Measurements from ENCODE around the gene MAP9.
"Not testable (repeated sequence)": the region's sequence is repeated elsewhere in the genome, so short reads cannot be mapped to it uniquely, and the experiment has no call there.

Gene MAP9

DNA sequence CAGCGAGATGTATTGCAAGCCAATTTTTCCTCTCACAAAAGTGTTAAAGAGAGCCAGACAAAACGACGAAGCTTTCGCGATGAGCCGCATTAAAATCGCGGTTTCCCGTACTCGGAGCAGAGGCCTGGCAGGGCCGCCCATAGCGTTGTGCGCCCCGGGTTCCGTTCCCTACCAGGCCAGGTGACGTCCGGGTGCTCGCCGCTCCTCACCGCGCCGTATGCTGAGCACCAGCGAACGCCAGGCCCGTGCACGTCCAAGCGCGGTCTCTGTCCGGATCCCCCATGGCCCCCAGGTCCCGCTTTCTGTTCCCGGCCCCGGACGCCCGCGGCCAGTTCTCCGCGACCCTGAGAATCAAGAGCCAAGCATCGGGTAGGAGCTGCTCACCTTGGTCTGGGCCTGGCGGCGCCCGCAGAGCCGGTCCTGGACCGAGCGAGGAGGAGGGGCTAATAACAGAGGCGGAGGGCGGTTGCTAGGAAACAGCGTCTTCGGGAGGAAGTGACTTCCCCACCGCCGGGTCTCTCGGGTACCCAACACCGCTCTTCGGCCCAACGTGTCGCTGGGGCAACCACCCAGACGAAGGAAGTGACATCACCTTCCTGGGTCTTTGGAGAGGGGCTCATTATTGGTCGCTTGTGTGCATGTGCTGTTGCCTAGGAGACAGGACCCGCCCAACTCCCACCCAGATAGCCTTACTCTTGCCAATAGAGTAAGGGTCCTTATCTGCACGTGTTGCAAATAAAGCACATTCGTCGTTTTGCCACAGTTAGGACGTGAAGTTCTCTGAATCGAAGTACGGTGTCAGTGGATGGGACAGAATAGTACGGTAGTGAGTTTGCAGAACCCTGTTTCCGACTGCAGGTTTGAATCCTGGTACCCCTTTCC lies at the start of gene MAP9:
MAP9 (minus strand) TSS at position 579 of the 882 bp plus-strand sequence. CDS start 1,115 bp downstream, outside the sequence.
- peak; percentile 98 for DNase-seq

DNA sequence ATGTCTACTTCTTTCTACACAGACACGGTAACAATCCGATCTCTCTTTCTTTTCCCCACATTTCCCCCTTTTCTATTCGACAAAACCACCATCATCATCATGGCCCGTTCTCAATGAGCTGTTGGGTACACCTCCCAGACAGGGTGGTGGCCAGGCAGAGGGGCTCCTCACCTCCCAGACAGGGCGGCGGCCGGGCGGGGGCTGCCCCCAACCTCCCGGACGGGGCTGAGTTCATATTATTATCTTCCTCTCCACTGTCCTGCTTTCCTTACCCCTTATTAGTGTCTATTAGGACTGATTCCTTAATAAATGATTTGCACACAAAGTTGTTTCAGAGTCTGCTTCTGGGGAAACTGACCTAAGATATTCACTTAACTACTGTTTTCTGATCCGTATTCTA lies 48.0 kb upstream of the MAP9 start:
- DNase-seq: not testable (repeated sequence)

DNA sequence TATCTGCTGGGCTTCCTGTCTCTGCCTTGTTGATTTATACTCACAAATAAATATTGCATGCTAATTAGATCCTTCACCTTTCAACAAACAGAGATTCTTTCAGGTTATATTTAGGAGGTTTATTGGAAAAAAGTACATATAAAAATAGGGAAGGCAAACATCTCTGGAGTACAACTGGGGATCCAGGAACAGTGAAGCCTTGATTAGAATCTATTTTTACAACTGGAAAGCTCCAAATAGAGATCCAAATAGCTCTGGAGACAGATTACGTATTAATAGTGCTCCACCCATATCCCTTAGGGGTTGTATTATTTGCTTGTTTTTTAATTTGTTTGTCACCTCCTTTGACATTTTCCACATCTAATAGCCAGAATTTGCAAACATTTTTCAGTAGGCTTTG lies 46.9 kb upstream of the MAP9 start:
- no peak for DNase-seq

DNA sequence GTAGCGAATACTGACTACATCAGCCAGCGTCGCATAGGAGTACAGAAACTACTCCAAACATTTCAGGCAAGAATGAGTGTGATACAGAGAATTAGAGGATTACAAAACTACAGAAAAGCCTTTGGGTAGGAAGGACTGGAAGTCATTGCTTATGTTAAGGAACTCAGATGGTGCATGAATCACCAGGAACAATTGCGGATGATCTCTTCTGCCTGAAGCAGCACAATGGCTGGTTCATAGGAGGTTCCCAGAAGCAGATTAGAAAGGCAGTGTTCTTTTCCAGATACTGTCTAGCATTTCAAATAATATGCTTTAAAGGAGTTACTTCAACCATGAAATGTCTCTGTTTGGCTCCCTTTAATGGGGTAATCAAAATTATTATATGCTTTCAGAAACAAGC lies 42.5 kb upstream of the MAP9 start:
- no peak for DNase-seq

DNA sequence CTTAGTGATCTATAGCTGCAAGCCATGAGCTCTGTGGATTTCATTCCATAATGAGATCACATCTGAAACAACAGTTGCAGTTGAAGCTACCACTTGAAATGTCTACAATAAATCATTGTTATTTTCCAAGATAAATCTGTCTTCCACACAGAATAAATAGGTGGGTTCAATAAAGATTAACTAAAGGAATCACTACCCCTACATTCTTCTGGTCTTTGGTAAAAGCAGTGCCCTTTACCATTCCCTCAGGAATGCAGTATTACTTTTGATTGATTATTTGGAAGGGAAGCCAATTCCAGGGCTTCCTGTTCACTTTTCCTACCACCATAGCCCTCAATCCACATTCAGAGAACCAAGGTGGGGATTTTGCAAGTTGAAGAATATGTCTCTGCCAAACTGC lies 38.9 kb upstream of the MAP9 start:
- DNase-seq: peak; percentile 58

DNA sequence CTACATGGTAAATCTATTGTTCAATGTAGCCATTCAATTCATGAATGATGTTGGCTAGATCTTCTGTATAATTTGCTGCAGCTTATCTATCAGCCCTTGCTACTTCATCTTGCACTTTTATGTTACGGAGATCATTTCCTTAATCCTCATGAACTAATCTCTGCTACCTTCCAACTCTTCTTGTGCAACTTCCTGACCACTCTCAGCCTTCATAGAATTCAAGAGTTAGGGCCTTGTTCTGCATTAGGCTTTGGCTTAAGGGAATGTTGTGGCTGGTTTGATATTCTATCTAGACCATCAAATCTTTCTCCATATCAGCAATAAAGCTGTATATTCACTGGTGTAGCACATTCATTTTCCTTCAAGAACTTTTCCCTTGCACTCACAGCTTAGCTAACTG lies 36.7 kb upstream of the MAP9 start:
- DNase-seq: no peak

DNA sequence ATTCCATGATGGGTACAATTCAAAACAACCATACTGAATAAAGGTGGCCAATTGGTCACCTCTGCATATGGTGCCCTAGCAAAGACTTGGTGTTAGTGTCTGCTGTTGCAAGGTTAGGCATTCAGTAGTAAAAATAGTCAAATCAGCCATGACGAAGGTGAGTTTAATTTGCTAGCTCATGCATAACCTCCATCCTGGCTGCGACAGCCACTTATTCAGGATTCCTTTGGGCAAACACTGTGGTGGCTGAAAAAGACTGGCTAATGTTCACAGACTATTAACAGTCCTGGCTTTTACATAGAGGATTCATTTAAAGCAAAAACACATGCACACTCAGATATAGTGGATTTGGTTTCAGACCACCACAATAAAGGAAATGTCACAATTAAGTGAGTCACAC lies 34.8 kb upstream of the MAP9 start:
- no peak for DNase-seq

DNA sequence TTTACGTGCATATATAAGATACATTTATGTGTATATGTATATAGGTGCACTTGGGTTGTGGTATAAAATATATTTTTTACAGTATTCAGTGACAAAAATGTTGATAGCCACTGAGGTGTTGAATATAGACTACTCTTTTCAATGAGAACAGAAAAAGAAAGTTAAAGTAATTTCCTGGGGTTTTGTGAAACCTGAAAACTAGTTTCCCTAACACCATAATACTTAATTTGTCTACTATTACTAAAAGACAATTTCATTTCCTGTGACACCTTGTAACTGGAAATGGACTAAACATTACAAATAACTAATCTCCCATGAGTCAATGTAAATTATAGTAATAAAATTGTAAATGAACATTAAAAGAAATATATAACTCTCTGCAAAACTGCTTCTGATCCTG lies 32.0 kb upstream of the MAP9 start:
- no peak for DNase-seq

DNA sequence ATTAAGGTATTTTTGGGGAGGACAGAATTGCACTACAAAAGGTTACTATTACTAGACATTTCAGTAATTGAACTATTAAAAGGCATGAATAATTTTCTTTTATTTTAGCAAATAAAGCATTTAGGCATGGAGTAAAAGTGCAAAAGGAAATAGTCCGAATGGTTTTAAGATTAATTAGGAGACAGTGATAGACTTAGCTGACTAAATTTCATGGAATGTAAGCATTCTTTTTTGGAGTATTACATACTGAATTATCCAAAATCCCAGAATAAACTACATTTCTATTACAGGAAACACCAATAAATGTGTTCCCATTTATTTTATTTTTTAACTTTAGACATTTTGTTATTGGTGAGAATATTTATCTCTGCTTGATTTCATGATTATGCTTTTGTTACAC lies 30.7 kb upstream of the MAP9 start:
- DNase-seq: no peak

DNA sequence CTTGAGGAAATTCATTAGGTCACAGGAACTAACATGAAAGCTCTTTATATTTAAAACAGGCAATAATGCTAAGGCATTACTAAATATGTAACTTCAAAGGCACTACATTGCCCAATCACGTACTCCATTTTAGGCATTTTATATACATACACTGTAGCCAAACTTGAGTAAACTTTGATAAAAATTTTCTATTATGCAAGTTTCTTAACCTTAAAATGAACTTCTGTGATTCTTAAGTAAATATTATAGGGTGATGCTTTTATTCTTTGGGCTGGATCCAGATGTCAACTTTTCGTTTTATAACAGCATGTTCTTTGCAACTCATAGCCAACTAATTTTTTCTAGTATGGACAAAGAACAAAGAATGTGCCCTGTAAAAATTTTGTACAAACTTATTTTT lies 28.3 kb upstream of the MAP9 start:
- DNase-seq: no peak

DNA sequence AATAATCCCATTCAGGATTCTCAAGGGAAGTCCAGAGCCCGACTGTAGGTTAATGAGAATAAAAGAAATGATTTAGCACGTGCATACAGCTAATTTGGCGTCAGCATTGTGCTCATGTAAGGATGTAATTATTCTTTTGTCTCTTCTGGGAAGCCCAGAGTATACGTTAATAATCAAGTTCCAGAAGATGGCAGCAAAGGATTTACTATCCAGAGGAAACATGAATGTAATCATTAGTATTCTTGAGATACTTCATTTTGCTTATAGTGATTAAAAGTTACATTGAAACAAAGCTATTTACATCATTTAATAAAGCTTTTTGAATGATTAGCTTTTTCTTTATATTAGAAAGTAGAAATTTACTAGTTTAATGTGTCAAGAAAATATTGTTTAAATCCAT lies 27.1 kb upstream of the MAP9 start:
- DNase-seq: peak; percentile 66

DNA sequence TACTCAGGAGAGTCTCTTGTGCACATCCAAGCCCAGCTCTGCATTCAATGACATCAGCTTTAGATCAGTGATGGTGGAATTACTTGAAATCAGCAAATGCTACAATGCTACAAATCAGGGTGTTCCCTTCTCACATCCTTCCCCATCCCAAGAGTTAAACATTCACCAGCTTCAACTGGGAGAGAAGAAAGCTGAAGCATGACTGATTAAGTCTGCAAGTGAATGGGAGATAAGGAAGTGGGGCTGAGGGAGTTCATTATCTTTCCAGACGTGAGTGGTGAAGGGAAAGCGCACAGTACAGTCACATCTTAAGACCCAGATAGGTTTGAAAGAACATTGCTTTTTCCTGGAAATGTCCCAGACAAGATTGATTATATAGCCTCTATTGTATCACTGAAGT lies 26.2 kb upstream of the MAP9 start:
- no peak for DNase-seq

DNA sequence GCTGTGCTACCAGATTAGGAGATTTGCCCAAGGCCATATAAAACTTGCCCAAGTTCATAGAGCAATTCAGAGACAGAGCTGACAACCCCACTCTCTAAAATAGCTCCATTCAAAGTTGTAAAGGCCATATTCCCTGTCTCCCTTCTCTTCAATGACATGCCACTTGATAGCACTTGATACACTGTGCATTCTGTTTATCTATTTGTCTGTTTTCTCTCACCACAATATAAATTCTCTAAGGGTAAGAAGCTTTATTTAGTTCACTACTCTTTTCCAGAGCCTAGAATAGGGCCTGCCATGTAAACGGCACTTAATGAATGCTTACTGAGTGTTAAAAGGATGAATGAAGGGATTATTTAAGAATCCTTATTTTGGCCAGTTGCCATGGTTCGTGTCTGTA lies 24.1 kb upstream of the MAP9 start:
- peak; percentile 63 for DNase-seq

DNA sequence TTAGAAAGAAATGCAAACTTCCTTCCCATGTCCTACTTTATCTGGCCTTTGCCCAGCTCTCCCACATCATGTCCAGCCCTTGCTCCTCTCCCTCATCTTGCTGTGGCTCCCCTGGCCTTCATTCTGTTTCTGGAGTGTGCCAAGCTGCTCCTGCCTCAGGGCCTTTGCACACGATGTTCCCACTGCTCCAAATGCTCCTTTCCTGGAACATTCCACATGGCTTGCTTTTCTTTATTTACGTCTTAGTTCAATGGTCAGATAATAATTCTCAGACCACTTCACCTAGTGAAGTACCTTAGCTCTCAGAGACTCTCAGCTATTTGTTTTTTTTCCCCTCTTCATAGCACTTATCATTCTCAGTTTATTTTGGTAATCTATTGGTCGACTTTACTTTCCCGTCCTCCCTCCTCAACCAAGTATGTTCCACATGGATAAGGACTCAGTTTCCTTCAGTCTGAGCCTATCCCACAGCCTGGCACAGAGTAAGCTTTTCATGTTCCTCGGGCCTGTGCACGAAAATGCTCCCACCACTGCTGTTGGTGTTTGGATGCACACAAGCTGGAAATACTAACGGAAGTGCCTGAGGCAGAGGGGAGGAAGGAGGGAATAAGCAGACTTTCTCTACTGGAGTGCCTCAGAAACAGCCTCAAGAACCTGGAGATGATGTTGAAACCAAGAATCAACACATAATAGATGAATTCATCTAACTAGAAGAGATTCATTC lies 23.4 kb upstream of the MAP9 start:
- DNase-seq: no peak

DNA sequence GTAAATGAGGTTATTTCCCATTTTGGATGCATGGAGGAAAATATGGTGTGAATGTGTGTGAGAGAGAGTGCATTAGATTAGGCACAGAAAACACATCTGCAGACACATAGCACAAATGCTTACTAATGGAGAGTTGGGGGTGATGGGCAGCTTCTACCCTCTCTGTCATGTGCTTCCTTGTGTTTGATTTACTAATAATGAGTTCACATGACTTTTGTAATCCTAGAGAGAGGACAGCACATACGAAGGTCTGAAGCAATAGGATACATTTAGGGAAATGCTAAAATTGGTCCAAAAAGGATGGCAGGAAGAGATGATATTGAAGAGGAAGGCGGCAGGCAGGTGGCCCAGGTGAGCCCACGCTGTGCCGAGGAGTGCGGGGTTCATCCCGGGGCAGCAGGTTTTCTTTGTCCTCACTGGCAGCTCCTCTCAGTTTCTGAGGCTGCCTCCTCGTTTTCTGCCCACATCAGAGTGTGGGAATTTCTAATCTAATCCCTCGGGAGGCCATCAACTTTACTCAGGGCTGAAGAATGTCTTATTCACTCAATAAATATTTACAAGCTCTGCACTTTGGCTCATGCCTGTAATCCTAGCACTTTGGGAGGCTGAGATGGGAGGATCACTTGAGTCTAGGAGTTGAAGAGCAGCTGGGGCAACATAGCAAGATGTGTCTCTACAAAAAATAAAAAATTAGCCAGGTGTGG lies 15.9 kb upstream of the MAP9 start:
- DNase-seq: no peak

DNA sequence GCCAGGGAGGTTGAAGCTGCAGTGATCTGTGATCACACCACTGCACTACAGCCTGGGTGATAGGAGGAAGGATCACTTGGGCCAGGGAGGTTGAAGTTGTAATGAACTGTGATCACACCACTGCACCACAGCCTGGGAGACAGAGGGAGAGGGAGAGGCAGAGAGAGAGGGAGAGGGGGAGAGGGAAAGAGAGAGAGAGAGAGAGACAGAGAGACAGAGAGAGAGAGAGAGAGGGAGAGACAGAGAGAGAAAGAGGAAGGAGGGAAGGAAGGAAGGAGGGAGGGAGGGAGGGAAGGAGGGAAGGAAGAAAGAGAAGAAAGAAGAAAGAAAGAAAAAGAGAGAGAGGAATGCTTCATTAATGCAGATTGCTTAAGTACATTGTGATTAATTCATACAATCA lies 15.2 kb upstream of the MAP9 start:
- no peak for DNase-seq

DNA sequence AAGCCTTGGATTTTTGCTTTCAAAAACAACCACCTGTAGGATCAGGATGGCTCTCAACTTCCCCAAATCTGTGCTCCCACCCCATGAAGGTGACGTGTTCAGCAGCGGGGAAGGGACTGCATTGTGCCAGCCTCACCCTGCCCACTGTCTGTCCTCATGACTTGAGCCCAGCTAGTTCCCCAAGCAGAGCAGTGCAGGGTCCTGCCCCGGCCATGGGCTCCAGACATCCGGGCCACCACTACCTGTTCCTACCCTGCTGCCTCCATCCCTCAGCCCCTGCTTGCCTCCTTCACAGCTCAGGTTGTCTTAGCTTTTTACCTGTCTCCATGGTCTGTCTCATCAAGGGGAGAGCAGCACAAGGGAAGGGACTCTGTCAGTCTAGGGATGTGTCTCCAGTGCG lies 11.4 kb upstream of the MAP9 start:
- no peak for DNase-seq

DNA sequence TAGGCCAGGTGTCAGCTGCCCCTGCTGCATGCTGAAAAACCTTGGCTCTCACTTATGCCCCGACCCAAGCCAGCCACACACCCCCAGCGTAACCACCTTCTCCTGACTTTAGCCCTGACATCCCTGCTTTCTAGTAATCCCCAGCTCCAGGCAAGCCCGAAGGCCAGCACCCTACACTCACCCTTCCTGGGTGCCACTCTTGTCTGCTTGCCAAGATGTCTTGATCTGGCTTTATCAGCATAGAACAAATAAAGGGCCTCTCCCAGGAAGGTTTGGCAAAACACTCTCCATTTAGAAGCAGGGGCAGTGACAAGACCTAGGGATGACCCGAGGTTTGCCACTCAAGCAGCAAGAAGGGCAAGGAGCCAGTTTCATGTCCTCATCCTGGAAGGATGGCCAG lies 6.8 kb upstream of the MAP9 start:
- no peak for DNase-seq

DNA sequence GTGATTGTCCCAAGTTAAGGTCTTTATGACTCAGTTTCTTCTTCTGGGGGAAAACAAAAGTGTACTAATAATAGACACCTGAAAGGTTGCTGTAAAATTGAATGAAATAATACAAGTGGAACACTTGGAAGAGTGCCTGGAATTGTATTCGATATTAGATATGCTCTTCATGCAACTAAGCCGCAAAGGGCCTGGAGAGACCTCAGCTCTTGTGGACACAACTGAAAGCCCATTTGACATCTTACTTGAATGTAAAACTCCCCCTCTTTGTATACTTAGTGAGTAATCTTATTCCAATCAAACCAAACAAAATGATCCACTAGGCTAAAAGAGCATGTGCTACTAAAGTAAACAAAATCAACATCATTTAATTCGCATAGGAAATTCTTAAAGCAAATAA lies 511 bp upstream of the MAP9 start:
- no peak for DNase-seq

DNA sequence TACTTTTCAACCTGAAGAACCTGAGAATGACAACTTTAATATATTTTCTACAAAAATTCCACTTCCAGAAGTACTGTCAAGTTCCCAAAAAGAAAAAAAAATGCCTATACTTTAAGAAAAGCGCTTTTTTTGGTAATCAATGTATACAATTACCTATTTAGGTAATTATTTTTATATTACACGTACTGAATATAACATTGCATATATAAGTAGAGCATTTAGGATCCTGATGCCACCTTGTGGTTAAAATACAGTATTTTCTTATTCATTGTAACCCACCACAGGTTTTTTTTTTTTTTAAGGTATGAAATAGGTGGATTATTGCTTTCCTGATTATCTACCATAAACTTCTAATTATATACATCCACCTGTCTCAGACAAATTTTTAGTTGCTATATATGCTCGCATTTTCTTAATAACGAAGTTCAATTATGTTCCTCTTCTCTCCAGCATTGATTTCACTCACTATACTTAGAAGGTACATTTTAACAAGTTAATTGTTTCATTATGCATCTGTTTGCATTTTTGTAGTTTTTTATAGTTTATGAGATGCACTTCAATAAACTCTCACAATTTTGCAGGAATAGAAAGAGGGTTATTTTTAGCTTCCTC lies 5.2 kb downstream of the MAP9 start:
- DNase-seq: peak; percentile 54

DNA sequence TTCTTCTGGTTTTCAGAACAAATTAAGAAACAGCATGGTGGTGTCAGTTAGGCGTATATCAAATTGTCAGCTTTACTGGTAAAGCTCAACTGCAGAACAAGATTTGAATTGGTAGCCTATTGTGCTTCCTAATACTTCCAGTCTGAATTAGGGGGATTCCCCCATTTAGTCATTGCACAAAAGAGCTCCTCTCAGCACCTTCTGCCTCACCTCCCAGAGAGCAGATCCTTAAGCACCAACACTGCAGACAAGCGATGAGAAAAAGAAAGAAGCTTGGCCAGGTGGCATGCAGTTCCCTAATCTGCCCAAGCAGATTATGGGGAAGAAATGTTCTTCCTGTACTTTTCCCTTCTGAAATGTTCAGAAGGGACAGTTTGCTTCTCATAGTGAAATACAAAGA lies 9.2 kb downstream of the MAP9 start:
- peak; percentile 76 for DNase-seq

DNA sequence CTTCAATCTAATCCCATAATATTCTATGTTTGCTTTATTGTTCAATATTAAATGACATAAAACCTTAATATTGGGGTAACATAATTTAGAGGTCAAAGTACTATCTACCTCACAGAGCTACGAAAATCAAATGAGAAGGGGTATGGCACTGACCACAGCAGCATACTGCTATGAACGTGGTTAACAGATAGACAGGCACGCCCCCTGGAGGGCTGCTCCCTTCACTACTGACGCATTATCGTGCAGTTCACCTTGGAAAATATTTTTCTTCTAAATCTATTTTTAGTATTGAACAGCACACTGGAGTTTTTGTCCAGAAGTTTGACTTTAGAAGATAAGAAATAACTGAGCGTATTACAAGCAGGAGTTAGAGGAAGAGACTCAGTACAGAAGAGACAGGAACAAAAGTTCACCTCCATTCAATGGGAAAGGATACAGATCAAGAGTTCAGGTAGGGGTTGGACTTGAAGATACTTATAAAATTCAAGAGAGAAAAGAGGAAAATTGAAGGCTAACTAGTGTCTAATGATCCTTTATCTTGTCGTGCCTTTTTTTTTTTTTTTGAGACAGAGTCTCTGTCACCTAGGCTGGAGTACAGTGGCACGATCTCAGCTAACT lies 22.7 kb downstream of the MAP9 start:
- DNase-seq: peak; percentile 74

DNA sequence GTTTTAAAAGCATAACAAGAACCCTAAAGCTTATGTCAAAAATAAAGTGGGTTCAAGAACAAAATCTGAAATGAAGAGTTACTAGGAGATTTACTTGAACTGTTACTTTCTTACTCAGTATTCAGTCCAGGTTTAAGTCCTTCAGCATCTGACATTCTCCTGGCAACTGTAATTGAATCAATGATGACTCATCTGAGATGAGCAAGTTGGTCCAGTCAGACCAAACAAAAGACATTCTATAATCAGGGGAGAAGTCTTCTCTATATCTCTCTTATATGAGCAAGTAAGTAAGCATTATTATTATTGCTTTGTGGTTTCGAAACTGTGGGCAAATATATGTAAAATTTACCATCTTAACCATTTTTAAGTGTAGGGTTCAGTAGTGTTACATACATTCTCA lies 34.6 kb downstream of the MAP9 start:
- peak; percentile 2 for DNase-seq
